Measurements from ENCODE around the gene ANKS1A. TPM values are rescaled to one million over a fixed set of nuclear protein-coding genes. Genes with fewer than 3 reads are reported as not detected.
A peak's percentile ranks its signal among the peaks of the same experiment; 100 is the strongest.

ANKS1A gene
- total RNA-seq, 1 experiment from 2014 or later, result 14.0 TPM

DNA sequence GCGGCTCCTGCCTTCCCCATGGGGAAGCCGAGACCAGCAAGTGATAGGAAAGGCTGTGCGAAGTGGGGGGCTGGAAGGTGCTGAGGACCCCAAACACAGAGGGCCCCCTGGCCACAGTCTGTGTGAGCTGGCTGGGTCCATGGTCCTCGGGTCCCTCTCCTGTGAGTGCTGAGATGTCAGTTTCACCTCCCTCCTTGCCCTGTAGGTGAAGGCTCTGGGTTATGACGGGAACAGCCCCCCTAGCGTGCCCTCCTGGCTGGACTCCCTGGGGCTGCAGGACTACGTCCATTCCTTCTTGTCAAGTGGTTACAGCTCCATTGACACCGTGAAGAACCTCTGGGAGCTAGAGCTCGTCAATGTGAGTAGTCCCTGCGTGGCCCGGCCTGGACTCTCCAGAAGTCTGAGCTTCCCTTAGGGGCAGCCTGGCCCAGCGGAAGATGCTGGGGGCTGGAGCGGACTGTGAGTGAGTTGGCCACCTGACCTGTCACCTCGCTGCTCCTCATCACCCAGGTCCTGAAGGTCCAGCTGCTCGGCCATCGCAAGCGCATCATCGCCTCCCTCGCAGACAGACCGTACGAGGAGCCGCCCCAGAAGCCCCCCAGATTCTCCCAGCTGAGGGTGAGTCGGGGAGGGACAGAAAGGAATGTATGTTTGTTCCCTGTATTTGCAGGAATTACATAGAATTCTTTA lies 190.4 kb downstream of the ANKS1A start:
- ChIA-PET CTCF (interaction anchor here (0.5 to 0.9 kb wide), 3 partner anchors 13 to 914 kb away, joined by 3 to 4 read pairs (median 4); no protein-coding TSS in a partner anchor), POLR2A (interaction anchor here (1.4 kb wide), 1 partner anchor 10 kb away, joined by 4 read pairs; no protein-coding TSS in a partner anchor)
- no peaks in the 10 kb centered on the region for H3K27me3 Mint-ChIP-seq (ENCODE audit: insufficient read depth, unreplicated experiment)
- intact Hi-C loops (cut with micrococcal nuclease), result no loop called here
- no peaks in the 10 kb centered on the region for H3K4me1 Mint-ChIP-seq (ENCODE audit: insufficient read depth, unreplicated experiment)
- TF ChIP-seq, protein P1, sequence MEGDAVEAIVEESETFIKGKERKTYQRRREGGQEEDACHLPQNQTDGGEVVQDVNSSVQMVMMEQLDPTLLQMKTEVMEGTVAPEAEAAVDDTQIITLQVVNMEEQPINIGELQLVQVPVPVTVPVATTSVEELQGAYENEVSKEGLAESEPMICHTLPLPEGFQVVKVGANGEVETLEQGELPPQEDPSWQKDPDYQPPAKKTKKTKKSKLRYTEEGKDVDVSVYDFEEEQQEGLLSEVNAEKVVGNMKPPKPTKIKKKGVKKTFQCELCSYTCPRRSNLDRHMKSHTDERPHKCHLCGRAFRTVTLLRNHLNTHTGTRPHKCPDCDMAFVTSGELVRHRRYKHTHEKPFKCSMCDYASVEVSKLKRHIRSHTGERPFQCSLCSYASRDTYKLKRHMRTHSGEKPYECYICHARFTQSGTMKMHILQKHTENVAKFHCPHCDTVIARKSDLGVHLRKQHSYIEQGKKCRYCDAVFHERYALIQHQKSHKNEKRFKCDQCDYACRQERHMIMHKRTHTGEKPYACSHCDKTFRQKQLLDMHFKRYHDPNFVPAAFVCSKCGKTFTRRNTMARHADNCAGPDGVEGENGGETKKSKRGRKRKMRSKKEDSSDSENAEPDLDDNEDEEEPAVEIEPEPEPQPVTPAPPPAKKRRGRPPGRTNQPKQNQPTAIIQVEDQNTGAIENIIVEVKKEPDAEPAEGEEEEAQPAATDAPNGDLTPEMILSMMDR (IDR thresholded peaks at IDR 0.05; ENCODE audit: unreplicated experiment), result no peak
- H3K4me3 Mint-ChIP-seq (ENCODE audit: unreplicated experiment), result no peak overlapping the region
- H3K36me3 Mint-ChIP-seq (ENCODE audit: insufficient read depth, unreplicated experiment), result peaks cover 7% of the 10 kb centered on the region
- no peaks in the 10 kb centered on the region for H3K9me3 Mint-ChIP-seq (ENCODE audit: unreplicated experiment)
- BruUV-seq (replicated peaks), result no TSS peak
- DNase-seq (ENCODE audit: unreplicated experiment), result no peak
- no peak overlapping the region for H3K27ac Mint-ChIP-seq (ENCODE audit: low read depth, unreplicated experiment)

DNA sequence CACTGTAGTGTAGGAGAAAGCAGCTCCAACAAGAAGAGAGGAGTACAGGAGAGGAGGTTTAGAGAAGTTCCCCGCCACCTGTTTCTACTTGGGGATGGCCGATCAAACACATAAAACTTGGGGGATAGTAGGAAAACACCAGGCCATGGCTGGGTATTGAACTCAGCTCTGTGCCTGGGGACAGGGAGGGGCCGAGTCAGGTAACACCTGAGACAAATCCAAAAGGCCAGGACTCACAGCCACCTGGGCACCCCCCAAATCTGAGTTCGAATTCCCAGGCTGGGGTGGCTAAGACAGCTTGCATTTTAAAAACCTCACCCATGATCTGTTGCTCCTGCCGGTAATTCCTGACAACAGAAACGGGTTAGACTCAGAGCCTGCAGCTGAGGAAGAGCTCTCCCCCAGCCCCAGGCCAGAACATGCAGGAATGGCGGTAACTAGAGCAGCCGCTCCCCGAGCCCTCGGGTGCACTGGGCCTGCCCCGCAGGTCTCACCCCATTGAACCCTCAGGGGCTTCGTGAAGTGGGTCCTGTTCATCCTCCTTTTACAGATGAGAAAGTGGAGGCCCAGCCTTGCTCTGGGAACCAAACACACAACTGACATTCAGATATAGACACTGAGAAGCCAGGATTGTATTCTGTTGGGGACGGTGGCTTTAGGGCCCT lies 191.1 kb downstream of the ANKS1A start:
- POLR2A ChIA-PET, result interaction anchor here (1.4 kb wide), 1 partner anchor 10 kb away, joined by 4 read pairs; no protein-coding TSS in a partner anchor
- Mint-ChIP-seq H3K4me1 (ENCODE audit: insufficient read depth, unreplicated experiment) (no peaks in the 10 kb centered on the region), H3K27ac (ENCODE audit: low read depth, unreplicated experiment) (no peak overlapping the region), H3K36me3 (ENCODE audit: insufficient read depth, unreplicated experiment) (peaks cover 13% of the 10 kb centered on the region), H3K4me3 (ENCODE audit: unreplicated experiment) (no peak overlapping the region), H3K27me3 (ENCODE audit: insufficient read depth, unreplicated experiment) (no peaks in the 10 kb centered on the region), H3K9me3 (ENCODE audit: unreplicated experiment) (no peaks in the 10 kb centered on the region)
- intact Hi-C loops (cut with micrococcal nuclease), result no loop called here
- DNase-seq (ENCODE audit: unreplicated experiment), result no peak
- no TSS peak for BruUV-seq (replicated peaks)
- CTCF ChIA-PET, result interaction anchor here (0.9 kb wide), 1 partner anchor 13 kb away, joined by 4 read pairs; no protein-coding TSS in a partner anchor
- TF ChIP-seq, protein P1 (IDR thresholded peaks at IDR 0.05; ENCODE audit: unreplicated experiment), result no peak

DNA sequence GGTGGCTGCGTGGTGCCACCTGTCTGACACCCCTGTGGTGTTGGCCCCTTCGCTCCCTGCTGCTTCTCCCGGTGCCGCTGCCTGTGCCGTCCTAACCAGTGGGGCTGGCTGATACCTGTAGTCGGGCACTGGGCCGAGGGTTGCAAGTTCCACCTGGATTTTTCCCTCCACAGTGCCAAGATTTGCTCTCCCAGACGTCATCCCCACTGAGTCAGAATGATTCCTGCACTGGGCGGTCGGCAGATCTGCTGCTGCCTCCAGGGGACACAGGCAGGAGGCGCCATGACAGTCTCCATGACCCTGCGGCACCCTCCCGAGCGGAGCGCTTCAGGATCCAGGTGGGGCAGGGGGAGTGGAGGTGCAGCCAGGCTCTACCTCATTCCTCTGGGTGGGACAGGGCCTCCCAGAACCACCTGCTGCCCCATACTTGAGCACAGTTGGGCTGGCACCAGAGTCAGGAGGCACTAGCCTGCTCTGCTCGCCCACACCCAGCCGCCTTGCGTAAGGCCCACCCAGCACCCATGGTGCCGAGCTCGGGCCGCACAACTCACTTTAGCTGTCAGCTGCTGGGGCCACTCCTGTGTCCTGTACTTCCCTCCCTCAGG lies 191.9 kb downstream of the ANKS1A start:
- TF ChIP-seq, protein P1 (IDR thresholded peaks at IDR 0.05; ENCODE audit: unreplicated experiment), result no peak
- Mint-ChIP-seq H3K27ac (ENCODE audit: low read depth, unreplicated experiment) (no peak overlapping the region), H3K4me3 (ENCODE audit: unreplicated experiment) (no peak overlapping the region), H3K9me3 (ENCODE audit: unreplicated experiment) (no peaks in the 10 kb centered on the region), H3K36me3 (ENCODE audit: insufficient read depth, unreplicated experiment) (peaks cover 17% of the 10 kb centered on the region), H3K27me3 (ENCODE audit: insufficient read depth, unreplicated experiment) (no peaks in the 10 kb centered on the region), H3K4me1 (ENCODE audit: insufficient read depth, unreplicated experiment) (no peaks in the 10 kb centered on the region)
- peak; percentile 45 for DNase-seq (ENCODE audit: unreplicated experiment)
- ChIA-PET CTCF (no interaction called here), POLR2A (no interaction called here)
- BruUV-seq (replicated peaks), result no TSS peak
- intact Hi-C loops (cut with micrococcal nuclease), result no loop called here

DNA sequence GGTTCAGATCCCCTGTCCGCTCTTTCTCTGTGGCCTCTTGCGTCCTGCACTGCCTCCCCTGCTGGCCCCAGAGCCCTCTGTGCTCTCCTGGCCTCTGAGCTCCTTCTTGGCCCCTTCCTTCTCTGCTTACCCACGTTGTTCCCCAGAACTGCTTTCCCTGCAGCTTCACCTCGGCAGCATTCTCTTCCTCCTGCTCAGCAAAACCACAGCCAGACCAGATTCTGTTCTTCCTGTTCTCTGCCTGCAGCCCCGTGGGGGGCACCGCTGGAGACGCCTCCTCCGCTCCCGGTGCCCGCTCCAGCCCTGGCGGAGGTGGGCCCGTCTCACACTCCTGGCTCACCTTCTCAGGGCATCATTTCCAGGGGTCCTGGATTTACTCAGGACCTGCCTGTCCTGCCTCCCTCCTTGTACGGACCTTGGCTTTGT lies 192.4 kb downstream of the ANKS1A start:
- Mint-ChIP-seq H3K9me3 (ENCODE audit: unreplicated experiment) (no peaks in the 10 kb centered on the region), H3K27me3 (ENCODE audit: insufficient read depth, unreplicated experiment) (no peaks in the 10 kb centered on the region), H3K27ac (ENCODE audit: low read depth, unreplicated experiment) (no peak overlapping the region), H3K4me3 (ENCODE audit: unreplicated experiment) (no peak overlapping the region), H3K36me3 (ENCODE audit: insufficient read depth, unreplicated experiment) (peaks cover 17% of the 10 kb centered on the region), H3K4me1 (ENCODE audit: insufficient read depth, unreplicated experiment) (peaks cover 4% of the 10 kb centered on the region)
- DNase-seq (ENCODE audit: unreplicated experiment), result no peak
- ChIA-PET CTCF (no interaction called here), POLR2A (interaction anchor here (0.7 kb wide), 1 partner anchor 17 kb away, joined by 3 read pairs; no protein-coding TSS in a partner anchor)
- no TSS peak for BruUV-seq (replicated peaks)
- TF ChIP-seq, protein P1 (IDR thresholded peaks at IDR 0.05; ENCODE audit: unreplicated experiment), result no peak
- intact Hi-C loops (cut with micrococcal nuclease), result no loop called here

Data from MCF 10A (cell line).